CD14-positive monocyte (primary cell): ENCODE data around the gene KCNE1. TPM values are rescaled to one million over a fixed set of nuclear protein-coding genes. Genes with fewer than 3 reads are reported as not detected.
A peak's percentile ranks its signal among the peaks of the same experiment; 100 is the strongest.

ENCODE experiments used
- DNase-seq, 3 donors: peaks; one replicate each; pipeline ENCODE4 v3.0.0-alpha.2; 2011 to 2022
- H2AFZ ChIP-seq: 2 replicates; pipeline ENCODE4 v1.6.0; 2012; ENCODE audit warnings: mild to moderate bottlenecking, low read depth, low read length, inconsistent platforms; ENCODE audit not compliant: insufficient read depth, poor library complexity, severe bottlenecking
- H3K27ac ChIP-seq, 2 donors: 1 replicate in 1 of 2; 2 replicates in 1 of 2; pipeline ENCODE4 v1.5.1; 2012 to 2013; ENCODE audit warnings: low read length in 2 of 2, control low read depth in 1 of 2, inconsistent platforms in 1 of 2, low read depth in 1 of 2, mild to moderate bottlenecking in 1 of 2
- H3K27me3 ChIP-seq, 2 donors: one replicate each; pipeline versions ENCODE4 v1.6.0 to v1.6.1; 2011 to 2013; ENCODE audit warnings: low read length in 2 of 2; ENCODE audit not compliant: control insufficient read depth in 2 of 2, insufficient read depth in 2 of 2
- H3K36me3 ChIP-seq, 2 donors: replicated peaks in 1 of 2; 1 replicate in 1 of 2; 2 replicates in 1 of 2; pipeline versions ENCODE4 v1.5.1 to v1.6.1; 2012 to 2013; ENCODE audit warnings: low read length in 2 of 2, control low read depth in 1 of 2, inconsistent platforms in 1 of 2, mild to moderate bottlenecking in 1 of 2; ENCODE audit not compliant: insufficient read depth in 2 of 2, control insufficient read depth in 1 of 2
- H3K4me1 ChIP-seq, 2 donors: 1 replicate in 1 of 2; 2 replicates in 1 of 2; pipeline versions ENCODE4 v1.5.1 to v1.6.1; 2012 to 2013; ENCODE audit warnings: low read length in 2 of 2, control low read depth in 1 of 2, inconsistent platforms in 1 of 2, mild to moderate bottlenecking in 1 of 2, moderate library complexity in 1 of 2; ENCODE audit not compliant: insufficient read depth in 2 of 2, control insufficient read depth in 1 of 2
- H3K4me2 ChIP-seq: replicated peaks from 2 replicates; pipeline ENCODE3; 2012; ENCODE audit warnings: low read length, moderate library complexity, mild to moderate bottlenecking; ENCODE audit not compliant: poor library complexity, severe bottlenecking; ENCODE audit errors: extremely low read depth
- H3K4me3 ChIP-seq, 3 experiments: fragments of 200-600 bp in 1 of 3; sonication (generic) in 1 of 3; replicated peaks in 1 of 3; 1 replicate in 2 of 3; 2 replicates in 1 of 3; pipeline ENCODE4 v1.5.1; 2011 to 2013; ENCODE audit warnings: low read length in 3 of 3, mild to moderate bottlenecking in 3 of 3, control low read depth in 2 of 3, low read depth in 2 of 3, inconsistent platforms in 1 of 3, moderate library complexity in 1 of 3
- H3K79me2 ChIP-seq: 2 replicates; pipeline ENCODE4 v1.6.0; 2012; ENCODE audit warnings: mild to moderate bottlenecking, control low read depth, inconsistent platforms, low read length, moderate library complexity; ENCODE audit not compliant: insufficient read depth
- H3K9ac ChIP-seq: 2 replicates; pipeline ENCODE4 v1.6.0; 2017; ENCODE audit warnings: low read length, mild to moderate bottlenecking; ENCODE audit not compliant: insufficient read depth, poor library complexity, severe bottlenecking
- H3K9me3 ChIP-seq, 2 donors: replicated peaks in 1 of 2; 1 replicate in 1 of 2; 2 replicates in 1 of 2; pipeline versions ENCODE4 v1.5.1 to v1.6.1; 2012 to 2013; ENCODE audit warnings: low read length in 2 of 2, control low read depth in 1 of 2; ENCODE audit not compliant: control insufficient read depth in 1 of 2, insufficient read depth in 1 of 2
- H4K20me1 ChIP-seq: 2 replicates; pipeline ENCODE4 v1.6.0; 2012; ENCODE audit warnings: mild to moderate bottlenecking, low read length, control low read depth, moderate library complexity; ENCODE audit not compliant: insufficient read depth
- H3K27ac Mint-ChIP-seq, 7 donors: one replicate each; pipeline ENCODE4 v1.8.0; 2020; ENCODE audit warnings: mild to moderate bottlenecking in 7 of 7, mixed read lengths in 7 of 7, moderate library complexity in 6 of 7, inconsistent platforms in 2 of 7
- H3K27me3 Mint-ChIP-seq, 3 donors: one replicate each; pipeline ENCODE4 v1.8.0; 2021 to 2022; ENCODE audit warnings: low read depth in 3 of 3, mild to moderate bottlenecking in 3 of 3, mixed read lengths in 3 of 3, moderate library complexity in 3 of 3, inconsistent platforms in 1 of 3
- H3K36me3 Mint-ChIP-seq, 2 donors: one replicate each; pipeline ENCODE4 v1.8.0; 2020; ENCODE audit warnings: mixed read lengths in 2 of 2, inconsistent platforms in 1 of 2, mild to moderate bottlenecking in 1 of 2
- H3K4me1 Mint-ChIP-seq: one replicate; pipeline ENCODE4 v1.8.0; 2020; ENCODE audit warnings: mild to moderate bottlenecking, mixed read lengths
- H3K4me3 Mint-ChIP-seq, 2 donors: one replicate each; pipeline ENCODE4 v1.8.0; 2020; ENCODE audit warnings: mild to moderate bottlenecking in 2 of 2, mixed read lengths in 2 of 2, moderate library complexity in 1 of 2
- H3K9me3 Mint-ChIP-seq, 7 donors: one replicate each; pipeline ENCODE4 v1.8.0; 2020 to 2022; ENCODE audit warnings: mixed read lengths in 7 of 7, mild to moderate bottlenecking in 6 of 7, moderate library complexity in 6 of 7, inconsistent platforms in 2 of 7
- WGBS: methylation state at CpG from one replicate; pipeline ENCODE4 v1.1.5; 2013; ENCODE audit warnings: missing lambda C conversion rate; ENCODE audit not compliant: insufficient coverage; 5-methylcytosine and 5-hydroxymethylcytosine counted together
- intact Hi-C, 2 donors: fragments of 100-400 bp; cut with micrococcal nuclease; formaldehyde crosslinking; loops; one replicate each; pipeline versions ENCODE4 v1.15.0 to v1.15.1; 2023
- polyA minus RNA-seq: library from RNA; depleted of rRNA, polyadenylated mRNA; stranded (reverse); fragments of >200 nt; gene quantifications from 2 replicates; pipeline ENCODE4 v1.2.3, GENCODE V29; 2012
- polyA plus RNA-seq, 3 donors: library from polyadenylated mRNA; depleted of rRNA in 1 of 3; unstranded in 2 of 3; stranded (reverse) in 1 of 3; fragments of 300-500 nt in 2 of 3; fragments of >200 nt in 1 of 3; fragmentation: Illumina TruSeq in 2 of 3; gene quantifications; 1 replicate in 2 of 3; 2 replicates in 1 of 3; pipeline ENCODE4 v1.2.3, GENCODE V29; 2012 to 2021
- total RNA-seq, 12 experiments: library from RNA in 1 of 12; stranded (reverse) in 1 of 12; fragments of 120-200 nt in 1 of 12; gene quantifications; one replicate each; pipeline ENCODE4 v1.2.4 and lab custom pipeline; 2013 to 2026; ENCODE audit warnings: mixed read lengths in 6 of 12, inconsistent platforms in 1 of 12
- TF ChIP-seq, protein P1 (sequence below): fragments of 200-600 bp; IDR thresholded peaks from one replicate; pipeline ENCODE4 v1.8.0; 2022; ENCODE audit warnings: antibody characterized with exemption, mild to moderate bottlenecking

The KCNE1 gene
- total RNA-seq (2013) = 28.5 TPM
- polyA plus RNA-seq = 10 to 100 TPM in 1 of 3 donors, 1 to 10 TPM in 2; 1.5 to 15.9 (median 3.2) TPM
- polyA minus RNA-seq = 13.3 and 16.2 TPM in 2 replicates
- total RNA-seq (lab: John Stamatoyannopoulos, UW) = 1.2 to 35.4 (median 22.0) reads per million in 11 experiments

DNA sequence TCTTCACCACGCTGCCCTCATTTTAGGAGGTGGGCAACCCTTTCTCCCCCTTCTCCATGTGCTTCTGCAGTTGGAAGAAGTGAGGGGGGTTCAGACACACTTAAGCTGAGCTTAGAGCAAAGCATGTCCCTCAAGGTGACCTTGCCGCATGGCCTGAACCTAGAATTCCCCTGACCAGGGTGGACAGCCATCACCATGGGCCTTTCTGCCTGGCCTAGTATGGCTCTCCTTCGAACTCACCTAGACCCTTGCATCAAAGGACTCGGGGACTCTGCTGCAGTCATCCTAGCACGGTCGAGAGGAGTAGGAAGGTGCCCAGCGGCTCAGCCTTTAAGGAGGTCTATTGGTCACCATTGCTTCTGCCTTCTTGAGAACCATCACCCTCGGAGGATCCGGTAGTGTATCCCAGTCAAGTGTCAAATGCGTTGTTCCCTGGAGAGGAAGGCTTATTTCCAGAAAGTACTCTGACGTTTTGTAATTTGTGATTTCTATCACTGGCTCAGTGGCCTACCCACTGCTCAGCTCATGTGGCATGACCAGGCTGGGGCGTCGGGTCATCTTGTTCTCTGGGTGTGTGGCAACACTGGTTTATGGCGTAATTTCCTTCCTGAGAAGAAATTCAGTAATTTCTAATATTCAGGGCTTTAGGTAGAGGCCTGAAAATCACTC lies at the start of gene KCNE1:
Gene KCNE1, minus strand, starts transcription at position 424 of the 669 bp plus-strand sequence. CDS start 62,576 bp downstream, outside the sequence.
- peaks cover 29% of the 10 kb centered on the region for H4K20me1 ChIP-seq
- Mint-ChIP-seq H3K4me1 (peaks cover 67% of the 10 kb centered on the region), H3K27ac (peak within 1 kb of the TSS; percentile 98 to 99 (median 99)), H3K9me3 (peaks cover 0 to 3% (median 0%) of the 10 kb centered on the region in 7 donors), H3K4me3 (peak within 1 kb of the TSS; percentile 78 to 95), H3K36me3 (peaks cover 25 to 46% of the 10 kb centered on the region in 2 donors), H3K27me3 (peaks cover 0 to 2% (median 2%) of the 10 kb centered on the region in 3 donors)
- H2AFZ ChIP-seq = peak within 1 kb of the TSS; percentile 9
- 36% methylated on average over 9 of the region's 14 CpGs for WGBS
- peak; percentile 90 to 95 (median 94) for DNase-seq
- H3K4me2 ChIP-seq = peak within 1 kb of the TSS; percentile 88
- TF ChIP-seq, protein P1, sequence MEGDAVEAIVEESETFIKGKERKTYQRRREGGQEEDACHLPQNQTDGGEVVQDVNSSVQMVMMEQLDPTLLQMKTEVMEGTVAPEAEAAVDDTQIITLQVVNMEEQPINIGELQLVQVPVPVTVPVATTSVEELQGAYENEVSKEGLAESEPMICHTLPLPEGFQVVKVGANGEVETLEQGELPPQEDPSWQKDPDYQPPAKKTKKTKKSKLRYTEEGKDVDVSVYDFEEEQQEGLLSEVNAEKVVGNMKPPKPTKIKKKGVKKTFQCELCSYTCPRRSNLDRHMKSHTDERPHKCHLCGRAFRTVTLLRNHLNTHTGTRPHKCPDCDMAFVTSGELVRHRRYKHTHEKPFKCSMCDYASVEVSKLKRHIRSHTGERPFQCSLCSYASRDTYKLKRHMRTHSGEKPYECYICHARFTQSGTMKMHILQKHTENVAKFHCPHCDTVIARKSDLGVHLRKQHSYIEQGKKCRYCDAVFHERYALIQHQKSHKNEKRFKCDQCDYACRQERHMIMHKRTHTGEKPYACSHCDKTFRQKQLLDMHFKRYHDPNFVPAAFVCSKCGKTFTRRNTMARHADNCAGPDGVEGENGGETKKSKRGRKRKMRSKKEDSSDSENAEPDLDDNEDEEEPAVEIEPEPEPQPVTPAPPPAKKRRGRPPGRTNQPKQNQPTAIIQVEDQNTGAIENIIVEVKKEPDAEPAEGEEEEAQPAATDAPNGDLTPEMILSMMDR = no peak
- intact Hi-C loops = loop anchor here in 1 of 2 donors (2.0 kb wide), 2 partner anchors 33 to 71 kb away; no protein-coding TSS in a partner anchor
- peak within 1 kb of the TSS; percentile 96 to 100 for H3K27ac ChIP-seq
- peak within 1 kb of the TSS; percentile 27 to 73 (median 53) for H3K4me3 ChIP-seq
- no peaks in the 10 kb centered on the region for H3K9me3 ChIP-seq
- H3K9ac ChIP-seq = peak within 1 kb of the TSS; percentile 74
- no peaks in the 10 kb centered on the region for H3K27me3 ChIP-seq
- peaks cover 44% of the 10 kb centered on the region for H3K79me2 ChIP-seq
- peaks cover 16 to 20% of the 10 kb centered on the region in 2 donors for H3K36me3 ChIP-seq
- H3K4me1 ChIP-seq = peaks cover 57 to 60% of the 10 kb centered on the region in 2 donors

DNA sequence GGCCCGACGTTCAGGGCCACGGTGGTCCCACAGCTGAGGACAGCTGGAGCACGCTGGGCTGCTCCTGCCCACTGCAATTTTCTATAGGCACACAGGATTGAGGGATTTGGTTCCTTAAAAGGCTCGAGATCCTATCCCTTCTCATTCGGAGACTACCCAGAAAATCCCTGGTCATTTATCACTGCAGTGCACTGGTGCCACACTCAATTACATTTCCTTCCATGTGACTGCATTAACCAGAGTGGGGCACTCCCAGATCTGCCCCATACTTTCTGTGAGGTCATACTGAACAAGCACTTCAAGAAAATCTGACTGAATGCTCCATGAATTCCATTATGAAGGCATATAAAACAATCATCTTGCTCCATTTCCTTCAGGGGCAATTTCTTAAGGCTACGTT lies 49.8 kb upstream of the KCNE1 start:
- WGBS = 96% methylated on average over 4 of the region's 7 CpGs
- Mint-ChIP-seq H3K4me1 (no peaks in the 10 kb centered on the region), H3K9me3 (peaks cover 0 to 3% (median 0%) of the 10 kb centered on the region in 7 donors), H3K27ac (peak overlapping the region in 2 of 7 donors; percentile 23 to 49), H3K4me3 (no peak overlapping the region), H3K36me3 (peaks cover 15 to 21% of the 10 kb centered on the region in 2 donors), H3K27me3 (peaks cover 0 to 1% (median 1%) of the 10 kb centered on the region in 3 donors)
- intact Hi-C loops = no loop called here
- no peaks in the 10 kb centered on the region for H3K27me3 ChIP-seq
- H3K9me3 ChIP-seq = no peaks in the 10 kb centered on the region
- no peak overlapping the region for H3K27ac ChIP-seq
- TF ChIP-seq, protein P1 = no peak
- H3K4me3 ChIP-seq = no peak overlapping the region
- H3K9ac ChIP-seq = no peak overlapping the region
- DNase-seq = no peak
- no peak overlapping the region for H3K4me2 ChIP-seq
- no peaks in the 10 kb centered on the region for H4K20me1 ChIP-seq
- no peak overlapping the region for H2AFZ ChIP-seq
- peaks cover 0 to 11% of the 10 kb centered on the region in 2 donors for H3K36me3 ChIP-seq
- H3K79me2 ChIP-seq = no peaks in the 10 kb centered on the region
- no peaks in the 10 kb centered on the region for H3K4me1 ChIP-seq
